ENCODE results near the gene CCDC7. TPM values are rescaled to one million over a fixed set of nuclear protein-coding genes. Genes with fewer than 3 reads are reported as not detected.
"Not testable (repeated sequence)": the region's sequence is repeated elsewhere in the genome, so short reads cannot be mapped to it uniquely, and the experiment has no call there.

CCDC7 gene
- 7.5 and 9.5 TPM in 2 replicates for total RNA-seq
- long read RNA-seq, partial matches to known transcripts: 1 of 2 reads
- long read RNA-seq, other reads (novel, unspliced or antisense): 1 of 2 reads

DNA sequence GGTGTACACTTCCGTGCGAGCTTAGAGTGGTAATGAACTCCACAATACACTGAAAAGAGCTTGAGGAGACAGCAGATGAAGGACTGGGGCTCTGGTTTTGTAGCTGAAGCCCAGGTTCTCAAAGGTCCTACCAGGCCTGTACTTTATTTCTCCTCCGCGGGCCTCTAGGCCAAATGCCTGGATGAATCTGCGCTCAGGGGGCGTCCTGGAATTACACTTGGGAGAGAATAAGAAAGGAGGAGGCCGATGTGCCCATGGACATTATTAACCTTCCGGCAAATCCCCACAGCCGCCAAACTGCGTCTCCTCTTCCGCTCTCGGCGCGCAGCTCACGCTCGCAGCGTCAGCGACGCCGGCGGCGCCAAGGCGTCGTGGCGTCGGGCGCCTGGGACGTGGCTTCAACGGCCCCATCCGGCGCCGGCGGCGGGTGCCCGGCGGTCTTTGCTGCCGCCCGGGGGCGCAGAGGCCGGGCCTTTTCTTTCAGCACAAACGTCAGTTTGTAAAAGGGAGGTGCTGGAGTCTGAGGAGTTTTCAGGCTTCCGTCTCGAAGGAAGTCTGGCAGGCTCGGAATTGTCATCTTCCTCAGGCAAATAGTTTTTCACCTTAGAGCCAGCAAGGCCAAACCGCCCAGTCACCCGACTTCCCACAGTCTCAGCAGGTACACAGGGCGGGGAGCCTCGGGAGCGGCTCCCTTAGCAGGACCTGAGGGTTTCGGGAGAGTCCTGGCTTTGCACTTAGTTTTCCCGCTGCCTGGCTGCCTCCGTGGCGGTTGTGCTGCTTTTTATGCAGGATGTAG lies at the start of gene CCDC7:
CCDC7 (plus strand) TSS at position 401 of the 796 bp plus-strand sequence. CDS start 5,503 bp downstream, outside the sequence.
- H3K27me3 Mint-ChIP-seq: peaks cover 15% of the 10 kb centered on the region
- H3K4me1 Mint-ChIP-seq (ENCODE audit: low read depth): peaks cover 6% of the 10 kb centered on the region
- H3K9me3 Mint-ChIP-seq (ENCODE audit: low read depth): no peaks in the 10 kb centered on the region
- H3K36me3 Mint-ChIP-seq (ENCODE audit: insufficient read depth): no peaks in the 10 kb centered on the region
- peak; percentile 64 for DNase-seq (ENCODE audit: low spot score, unreplicated experiment)
- peak within 1 kb of the TSS; percentile 98 for H3K27ac Mint-ChIP-seq
- TF ChIP-seq, protein P1, sequence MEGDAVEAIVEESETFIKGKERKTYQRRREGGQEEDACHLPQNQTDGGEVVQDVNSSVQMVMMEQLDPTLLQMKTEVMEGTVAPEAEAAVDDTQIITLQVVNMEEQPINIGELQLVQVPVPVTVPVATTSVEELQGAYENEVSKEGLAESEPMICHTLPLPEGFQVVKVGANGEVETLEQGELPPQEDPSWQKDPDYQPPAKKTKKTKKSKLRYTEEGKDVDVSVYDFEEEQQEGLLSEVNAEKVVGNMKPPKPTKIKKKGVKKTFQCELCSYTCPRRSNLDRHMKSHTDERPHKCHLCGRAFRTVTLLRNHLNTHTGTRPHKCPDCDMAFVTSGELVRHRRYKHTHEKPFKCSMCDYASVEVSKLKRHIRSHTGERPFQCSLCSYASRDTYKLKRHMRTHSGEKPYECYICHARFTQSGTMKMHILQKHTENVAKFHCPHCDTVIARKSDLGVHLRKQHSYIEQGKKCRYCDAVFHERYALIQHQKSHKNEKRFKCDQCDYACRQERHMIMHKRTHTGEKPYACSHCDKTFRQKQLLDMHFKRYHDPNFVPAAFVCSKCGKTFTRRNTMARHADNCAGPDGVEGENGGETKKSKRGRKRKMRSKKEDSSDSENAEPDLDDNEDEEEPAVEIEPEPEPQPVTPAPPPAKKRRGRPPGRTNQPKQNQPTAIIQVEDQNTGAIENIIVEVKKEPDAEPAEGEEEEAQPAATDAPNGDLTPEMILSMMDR (IDR thresholded peaks at IDR 0.05; ENCODE audit: unreplicated experiment): peak; percentile 60
- peak within 1 kb of the TSS; percentile 91 for H3K4me3 Mint-ChIP-seq (ENCODE audit: low read depth)

DNA sequence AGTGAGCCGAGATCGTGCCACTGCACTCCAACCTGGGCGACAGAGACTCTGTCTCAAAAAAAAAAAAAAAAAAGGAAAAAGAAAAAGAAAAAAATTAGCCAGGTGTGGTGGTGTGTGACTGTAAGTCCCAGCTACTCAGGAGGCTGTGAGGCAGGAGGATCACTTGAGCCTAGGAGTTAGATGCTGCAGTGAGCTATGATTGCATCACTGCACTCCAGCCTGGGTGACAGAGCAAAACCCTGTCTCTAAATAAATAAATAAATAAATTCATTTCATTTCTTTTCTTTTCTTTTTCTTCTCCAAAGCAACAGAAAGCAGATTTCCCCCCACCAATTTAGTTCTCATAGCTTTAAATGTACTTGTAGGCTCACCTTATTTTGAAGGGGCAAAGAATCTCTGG lies 48.8 kb upstream of the CCDC7 start:
- not testable (repeated sequence) for H3K36me3 Mint-ChIP-seq (ENCODE audit: insufficient read depth); H3K4me3 Mint-ChIP-seq (ENCODE audit: low read depth); H3K27me3 Mint-ChIP-seq

DNA sequence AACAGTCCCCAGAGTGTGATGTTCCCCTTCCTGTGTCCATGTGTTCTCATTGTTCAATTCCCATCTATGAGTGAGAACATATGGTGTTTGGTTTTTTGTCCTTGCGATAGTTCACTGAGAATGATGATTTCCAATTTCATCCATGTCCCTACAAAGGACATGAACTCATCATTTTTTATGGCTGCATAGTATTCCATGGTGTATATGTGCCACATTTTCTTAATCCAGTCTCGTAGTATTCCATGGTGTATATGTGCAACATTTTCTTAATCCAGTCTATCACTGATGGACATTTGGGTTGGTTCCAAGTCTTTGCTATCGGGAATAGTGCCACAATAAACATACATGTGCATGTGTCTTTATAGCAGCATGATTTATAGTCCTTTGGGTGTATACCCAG lies 46.2 kb upstream of the CCDC7 start:
- not testable (repeated sequence) for H3K27ac Mint-ChIP-seq; H3K9me3 Mint-ChIP-seq (ENCODE audit: low read depth); DNase-seq (ENCODE audit: low spot score, unreplicated experiment); H3K36me3 Mint-ChIP-seq (ENCODE audit: insufficient read depth); H3K4me3 Mint-ChIP-seq (ENCODE audit: low read depth); H3K4me1 Mint-ChIP-seq (ENCODE audit: low read depth); H3K27me3 Mint-ChIP-seq

More for the DNA sequence above, 48.8 kb upstream of the CCDC7 start:
- H3K4me1 Mint-ChIP-seq (ENCODE audit: low read depth); H3K27ac Mint-ChIP-seq; DNase-seq (ENCODE audit: low spot score, unreplicated experiment); H3K9me3 Mint-ChIP-seq (ENCODE audit: low read depth): not testable (repeated sequence)

DNA sequence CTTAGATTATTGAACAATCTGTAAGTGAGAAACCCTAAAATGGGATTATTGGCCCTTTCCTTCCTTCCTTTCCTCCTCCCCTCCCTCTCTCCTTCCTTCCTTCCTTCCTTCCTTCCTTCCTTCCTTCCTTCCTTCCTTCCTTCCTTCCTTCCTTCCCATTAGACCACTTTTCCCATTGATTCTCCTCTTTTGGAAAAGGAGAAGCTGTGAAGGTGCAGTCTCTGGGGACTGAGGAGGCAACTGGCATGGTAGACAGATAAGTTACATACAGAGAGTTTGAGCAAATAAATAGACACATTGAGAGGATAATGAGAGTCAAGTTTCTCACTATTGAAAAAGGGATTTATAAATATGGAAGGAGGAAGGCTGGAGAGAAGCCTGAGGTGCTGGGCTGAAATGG lies 45.0 kb upstream of the CCDC7 start:
- H3K9me3 Mint-ChIP-seq (ENCODE audit: low read depth): no peaks in the 10 kb centered on the region
- H3K27ac Mint-ChIP-seq: no peak overlapping the region
- H3K36me3 Mint-ChIP-seq (ENCODE audit: insufficient read depth): no peaks in the 10 kb centered on the region
- H3K4me3 Mint-ChIP-seq (ENCODE audit: low read depth): no peak overlapping the region
- H3K4me1 Mint-ChIP-seq (ENCODE audit: low read depth): peaks cover 1% of the 10 kb centered on the region
- no peaks in the 10 kb centered on the region for H3K27me3 Mint-ChIP-seq
- TF ChIP-seq, protein P1 (IDR thresholded peaks at IDR 0.05; ENCODE audit: unreplicated experiment): no peak
- no peak for DNase-seq (ENCODE audit: low spot score, unreplicated experiment)

DNA sequence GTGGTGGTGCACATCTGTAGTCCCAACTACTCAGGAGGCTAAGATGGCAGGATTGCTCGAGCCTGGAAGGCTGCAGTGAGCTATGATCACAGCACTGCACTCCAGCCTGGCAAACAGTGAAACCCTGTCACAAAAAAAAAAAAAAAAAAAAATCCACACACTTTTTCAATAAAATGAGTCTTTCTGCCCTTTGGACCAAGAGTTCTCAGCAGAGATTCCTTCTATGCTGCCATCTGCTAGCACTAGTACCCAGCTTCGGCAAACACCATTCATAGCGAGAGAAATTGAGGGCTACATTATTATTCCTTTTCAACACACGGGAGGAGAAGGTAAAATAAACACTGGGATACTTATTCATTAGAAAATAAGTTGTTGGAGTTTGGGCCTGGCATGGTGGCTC lies 43.4 kb upstream of the CCDC7 start:
- Mint-ChIP-seq H3K27me3 (no peaks in the 10 kb centered on the region), H3K4me3 (ENCODE audit: low read depth) (no peak overlapping the region), H3K9me3 (ENCODE audit: low read depth) (no peaks in the 10 kb centered on the region), H3K27ac (no peak overlapping the region), H3K4me1 (ENCODE audit: low read depth) (peaks cover 1% of the 10 kb centered on the region), H3K36me3 (ENCODE audit: insufficient read depth) (no peaks in the 10 kb centered on the region)
- no peak for DNase-seq (ENCODE audit: low spot score, unreplicated experiment)
- TF ChIP-seq, protein P1 (IDR thresholded peaks at IDR 0.05; ENCODE audit: unreplicated experiment): no peak

DNA sequence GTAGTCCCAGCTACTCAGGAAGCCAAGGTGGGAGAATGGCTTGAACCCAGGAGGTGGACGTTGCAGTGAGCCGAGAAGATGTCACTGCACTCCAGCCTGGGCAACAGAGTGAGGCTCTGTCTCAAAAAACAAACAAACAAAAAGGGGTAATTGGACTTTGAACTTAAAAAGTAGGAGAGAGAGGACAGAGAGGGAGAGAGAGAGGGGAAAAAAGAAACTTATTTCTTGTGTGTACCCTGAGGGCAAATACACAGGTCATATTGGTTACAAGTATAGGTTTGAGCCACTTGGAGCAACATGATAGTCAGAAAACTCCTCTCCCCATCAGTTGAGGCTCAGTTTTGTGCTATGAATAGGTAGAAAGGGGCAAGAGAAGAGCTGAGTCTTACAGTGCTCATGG lies 42.8 kb upstream of the CCDC7 start:
- Mint-ChIP-seq H3K27me3 (no peaks in the 10 kb centered on the region), H3K4me1 (ENCODE audit: low read depth) (peaks cover 1% of the 10 kb centered on the region), H3K36me3 (ENCODE audit: insufficient read depth) (no peaks in the 10 kb centered on the region), H3K9me3 (ENCODE audit: low read depth) (no peaks in the 10 kb centered on the region), H3K27ac (no peak overlapping the region), H3K4me3 (ENCODE audit: low read depth) (no peak overlapping the region)
- TF ChIP-seq, protein P1 (IDR thresholded peaks at IDR 0.05; ENCODE audit: unreplicated experiment): no peak
- DNase-seq (ENCODE audit: low spot score, unreplicated experiment): no peak
